Measurements from ENCODE around the gene ZDHHC3.

ZDHHC3 gene

GRCh38 chr3:44887101-44887500 is 88.9 kb downstream of the ZDHHC3 start:
- no peak for TF ChIP-seq CREB1 (IDR thresholded peaks at IDR 0.05; ENCODE audit: low read depth)
- no peak for TF ChIP-seq RAD21 (IDR thresholded peaks at IDR 0.05; ENCODE audit: low read depth)
- no peak for TF ChIP-seq TAF1 (IDR thresholded peaks at IDR 0.05; ENCODE audit: low read depth)
- no peak for TF ChIP-seq TCF12 (IDR thresholded peaks at IDR 0.05; ENCODE audit: low read depth)
- TF ChIP-seq FOXM1 (IDR thresholded peaks at IDR 0.05; ENCODE audit: borderline replicate concordance, low read depth), result no peak
- no peak for TF ChIP-seq ZBTB7A (IDR thresholded peaks at IDR 0.05; ENCODE audit: low read depth)
- no peak for TF ChIP-seq YY1 (IDR thresholded peaks at IDR 0.05; ENCODE audit: low read depth)
- no peak for TF ChIP-seq REST (IDR thresholded peaks at IDR 0.05; ENCODE audit: low read depth)
- TF ChIP-seq NFIC (IDR thresholded peaks at IDR 0.05), result no peak
- TF ChIP-seq TEAD4 (IDR thresholded peaks at IDR 0.05), result no peak
- TF ChIP-seq EP300 (IDR thresholded peaks at IDR 0.05; ENCODE audit: borderline replicate concordance), result no peak

- TF ChIP-seq RAD21 (IDR thresholded peaks at IDR 0.05; ENCODE audit: low read depth), result no peak
- no peak for TF ChIP-seq NFIC (IDR thresholded peaks at IDR 0.05)
- TF ChIP-seq CEBPB (IDR thresholded peaks at IDR 0.05), result no peak
- TF ChIP-seq FOXM1 (IDR thresholded peaks at IDR 0.05; ENCODE audit: borderline replicate concordance, low read depth), result no peak
These were observed 89.4 kb downstream of the ZDHHC3 start for GRCh38 chr3:44886561-44886960.

GRCh38 chr3:44885618-44886017 is 90.4 kb downstream of the ZDHHC3 start:
- TF ChIP-seq NFIC (IDR thresholded peaks at IDR 0.05) (peak; percentile 89), TCF12 (IDR thresholded peaks at IDR 0.05; ENCODE audit: low read depth) (peak; percentile 90), USF1 (IDR thresholded peaks at IDR 0.05) (no peak), TAF1 (IDR thresholded peaks at IDR 0.05; ENCODE audit: low read depth) (no peak), FOXM1 (IDR thresholded peaks at IDR 0.05; ENCODE audit: borderline replicate concordance, low read depth) (peak; percentile 62; the same call in 1 of the 2 replicates), CREB1 (IDR thresholded peaks at IDR 0.05; ENCODE audit: low read depth) (no peak), MAX (IDR thresholded peaks at IDR 0.05) (peak; percentile 24), ZBTB7A (IDR thresholded peaks at IDR 0.05; ENCODE audit: low read depth) (no peak), TEAD4 (IDR thresholded peaks at IDR 0.05) (peak; percentile 90), YY1 (IDR thresholded peaks at IDR 0.05; ENCODE audit: low read depth) (no peak), REST (IDR thresholded peaks at IDR 0.05; ENCODE audit: low read depth) (no peak), EGR1 (IDR thresholded peaks at IDR 0.05) (no peak), RAD21 (IDR thresholded peaks at IDR 0.05; ENCODE audit: low read depth) (no peak), CEBPB (IDR thresholded peaks at IDR 0.05) (no peak), EP300 (IDR thresholded peaks at IDR 0.05; ENCODE audit: borderline replicate concordance) (peak; percentile 92)

GRCh38 chr3:44883999-44884431 is 92.0 kb downstream of the ZDHHC3 start:
- TF ChIP-seq TEAD4 (IDR thresholded peaks at IDR 0.05), result peak; percentile 95
- TF ChIP-seq NFIC (IDR thresholded peaks at IDR 0.05), result peak; percentile 94
- TF ChIP-seq TAF1 (IDR thresholded peaks at IDR 0.05; ENCODE audit: low read depth), result no peak
- TF ChIP-seq FOXM1 (IDR thresholded peaks at IDR 0.05; ENCODE audit: borderline replicate concordance, low read depth), result peak; percentile 83
- no peak for TF ChIP-seq CREB1 (IDR thresholded peaks at IDR 0.05; ENCODE audit: low read depth)
- no peak for TF ChIP-seq YY1 (IDR thresholded peaks at IDR 0.05; ENCODE audit: low read depth)
- no peak; the same call in 1 of the 2 replicates for TF ChIP-seq RAD21 (IDR thresholded peaks at IDR 0.05; ENCODE audit: low read depth)
- no peak for TF ChIP-seq EGR1 (IDR thresholded peaks at IDR 0.05)
- no peak for TF ChIP-seq ZBTB7A (IDR thresholded peaks at IDR 0.05; ENCODE audit: low read depth)
- TF ChIP-seq TCF12 (IDR thresholded peaks at IDR 0.05; ENCODE audit: low read depth), result peak; percentile 95
- no peak for TF ChIP-seq REST (IDR thresholded peaks at IDR 0.05; ENCODE audit: low read depth)
- peak; percentile 62; the same call in 1 of the 2 replicates for TF ChIP-seq CEBPB (IDR thresholded peaks at IDR 0.05)
- no peak for TF ChIP-seq USF1 (IDR thresholded peaks at IDR 0.05)
- TF ChIP-seq MAX (IDR thresholded peaks at IDR 0.05), result peak; percentile 82
- peak; percentile 93 for TF ChIP-seq EP300 (IDR thresholded peaks at IDR 0.05; ENCODE audit: borderline replicate concordance)

Measured in Ishikawa (cell line).